SK-N-DZ (cell line): ENCODE results near the gene LRIT2.

ENCODE experiments used
- DNase-seq: peaks from one replicate; pipeline ENCODE4 v3.0.0-alpha.2; 2015; ENCODE audit warnings: low spot score

The LRIT2 gene

GRCh38 chr10:84205049-84205852 lies 20.1 kb downstream of the LRIT2 start:
- DNase-seq, result peak; percentile 69

GRCh38 chr10:84204610-84205009 lies 20.7 kb downstream of the LRIT2 start:
- no peak for DNase-seq

GRCh38 chr10:84204122-84204521 lies 21.2 kb downstream of the LRIT2 start:
- no peak for DNase-seq

GRCh38 chr10:84202349-84202748 lies 23.0 kb downstream of the LRIT2 start:
- no peak for DNase-seq

- DNase-seq, result no peak
These were observed 23.7 kb downstream of the LRIT2 start for GRCh38 chr10:84201682-84202081.

- no peak for DNase-seq
These were observed 24.1 kb downstream of the LRIT2 start for GRCh38 chr10:84201244-84201606.

- no peak for DNase-seq
These were observed 24.7 kb downstream of the LRIT2 start for GRCh38 chr10:84200537-84201243.

GRCh38 chr10:84198206-84198915 lies 27.0 kb downstream of the LRIT2 start:
- no peak for DNase-seq

GRCh38 chr10:84197643-84198042 lies 27.7 kb downstream of the LRIT2 start:
- DNase-seq, result no peak

GRCh38 chr10:84196941-84197340 lies 28.4 kb downstream of the LRIT2 start:
- DNase-seq, result no peak

- DNase-seq, result peak; percentile 43
These were observed 29.3 kb downstream of the LRIT2 start for GRCh38 chr10:84196083-84196482.

GRCh38 chr10:84195044-84195830 lies 30.1 kb downstream of the LRIT2 start:
- DNase-seq, result no peak

- DNase-seq, result peak; percentile 50
These were observed 30.8 kb downstream of the LRIT2 start, which contains the start of gene CDHR1 for GRCh38 chr10:84194424-84195043. CDHR1 (plus strand) TSS chr10:84194537; CDS start chr10:84194761, 224 bp downstream.

- no peak for DNase-seq
These were observed 31.4 kb downstream of the LRIT2 start for GRCh38 chr10:84193846-84194423.

GRCh38 chr10:84193327-84193726 lies 32.0 kb downstream of the LRIT2 start:
- DNase-seq, result no peak

- no peak for DNase-seq
These were observed 34.2 kb downstream of the LRIT2 start for GRCh38 chr10:84191106-84191505.

GRCh38 chr10:84190621-84191020 lies 34.7 kb downstream of the LRIT2 start:
- DNase-seq, result no peak

- no peak for DNase-seq
These were observed 36.5 kb downstream of the LRIT2 start for GRCh38 chr10:84188815-84189214.

GRCh38 chr10:84185526-84186175 lies 39.7 kb downstream of the LRIT2 start:
- no peak for DNase-seq

- DNase-seq, result no peak
These were observed 40.8 kb downstream of the LRIT2 start for GRCh38 chr10:84184517-84184916.
